Measurements from ENCODE around the gene TBC1D1. TPM values are rescaled to one million over a fixed set of nuclear protein-coding genes. Genes with fewer than 3 reads are reported as not detected.

TBC1D1 gene
- total RNA-seq, 1 experiment from 2014 or later = 28.5 TPM

- DNase-seq = no peak
- no peak overlapping the region for H3K4me3 ChIP-seq (ENCODE audit: low read depth, low read length)
- BruUV-seq (replicated peaks) = no TSS peak
- Mint-ChIP-seq H3K27ac (ENCODE audit: unreplicated experiment) (no peak overlapping the region), H3K27me3 (ENCODE audit: insufficient read depth, unreplicated experiment) (no peaks in the 10 kb centered on the region), H3K4me3 (ENCODE audit: unreplicated experiment) (no peak overlapping the region), H3K36me3 (ENCODE audit: insufficient read depth, unreplicated experiment) (peaks cover 8% of the 10 kb centered on the region), H3K9me3 (ENCODE audit: unreplicated experiment) (no peaks in the 10 kb centered on the region), H3K4me1 (ENCODE audit: low read depth, unreplicated experiment) (peaks cover 20% of the 10 kb centered on the region)
- no peaks in the 10 kb centered on the region for H3K36me3 ChIP-seq (ENCODE audit: control insufficient read depth, insufficient read depth, low read length)
- ChIA-PET POLR2A (interaction anchor here (0.6 kb wide), 1 partner anchor 16 kb away, joined by 12 read pairs; no protein-coding TSS in a partner anchor), CTCF (no interaction called here)
- no peak for TF ChIP-seq CTCF (IDR thresholded peaks at IDR 0.05; ENCODE audit: insufficient read depth in 1 of 2, low read depth in 1 of 2, low read length in 1 of 2, severe bottlenecking in 1 of 2, unreplicated experiment in 1 of 2)
- intact Hi-C loops (cut with micrococcal nuclease; ENCODE audit: unreplicated experiment) = no loop called here
- no peaks in the 10 kb centered on the region for H3K27me3 ChIP-seq (replicated peaks; ENCODE audit: control insufficient read depth, insufficient read depth, low read length)
- peaks cover 9% of the 10 kb centered on the region for H3K4me1 ChIP-seq
- no peaks in the 10 kb centered on the region for H3K9me3 ChIP-seq
Observed at GRCh38 chr4:38082021-38082420, 191.1 kb downstream of the TBC1D1 start.

- H3K36me3 ChIP-seq (ENCODE audit: control insufficient read depth, insufficient read depth, low read length) = no peaks in the 10 kb centered on the region
- no peaks in the 10 kb centered on the region for H3K27me3 ChIP-seq (replicated peaks; ENCODE audit: control insufficient read depth, insufficient read depth, low read length)
- Mint-ChIP-seq H3K27ac (ENCODE audit: unreplicated experiment) (peak overlapping the region; percentile 14), H3K9me3 (ENCODE audit: unreplicated experiment) (no peaks in the 10 kb centered on the region), H3K36me3 (ENCODE audit: insufficient read depth, unreplicated experiment) (peaks cover 8% of the 10 kb centered on the region), H3K4me3 (ENCODE audit: unreplicated experiment) (no peak overlapping the region), H3K4me1 (ENCODE audit: low read depth, unreplicated experiment) (peaks cover 20% of the 10 kb centered on the region), H3K27me3 (ENCODE audit: insufficient read depth, unreplicated experiment) (no peaks in the 10 kb centered on the region)
- H3K9me3 ChIP-seq = no peaks in the 10 kb centered on the region
- H3K4me3 ChIP-seq (ENCODE audit: low read depth, low read length) = no peak overlapping the region
- H3K4me1 ChIP-seq = peaks cover 9% of the 10 kb centered on the region
- intact Hi-C loops (cut with micrococcal nuclease; ENCODE audit: unreplicated experiment) = no loop called here
- DNase-seq = no peak
- CTCF ChIA-PET = no interaction called here
- POLR2A ChIA-PET = interaction anchor here (0.6 kb wide), 1 partner anchor 17 kb away, joined by 12 read pairs; no protein-coding TSS in a partner anchor
- TF ChIP-seq CTCF (IDR thresholded peaks at IDR 0.05; ENCODE audit: insufficient read depth in 1 of 2, low read depth in 1 of 2, low read length in 1 of 2, severe bottlenecking in 1 of 2, unreplicated experiment in 1 of 2) = no peak
- no TSS peak for BruUV-seq (replicated peaks)
Observed at GRCh38 chr4:38082424-38083385, 191.8 kb downstream of the TBC1D1 start.

GRCh38 chr4:38084877-38085711 is 194.2 kb downstream of the TBC1D1 start:
- POLR2A ChIA-PET = no interaction called here
- CTCF ChIA-PET = no interaction called here
- H3K4me1 Mint-ChIP-seq (ENCODE audit: low read depth, unreplicated experiment) = peaks cover 8% of the 10 kb centered on the region

More at GRCh38 chr4:38084877-38085711, 194.2 kb downstream of the TBC1D1 start:
- intact Hi-C loops (cut with micrococcal nuclease; ENCODE audit: unreplicated experiment) = no loop called here
- H3K27me3 ChIP-seq (replicated peaks; ENCODE audit: control insufficient read depth, insufficient read depth, low read length) = no peaks in the 10 kb centered on the region
- Mint-ChIP-seq H3K36me3 (ENCODE audit: insufficient read depth, unreplicated experiment) (no peaks in the 10 kb centered on the region), H3K4me3 (ENCODE audit: unreplicated experiment) (no peak overlapping the region), H3K27me3 (ENCODE audit: insufficient read depth, unreplicated experiment) (no peaks in the 10 kb centered on the region), H3K27ac (ENCODE audit: unreplicated experiment) (no peak overlapping the region), H3K9me3 (ENCODE audit: unreplicated experiment) (no peaks in the 10 kb centered on the region)
- no peaks in the 10 kb centered on the region for H3K9me3 ChIP-seq
- no peak for DNase-seq
- no peak for TF ChIP-seq CTCF (IDR thresholded peaks at IDR 0.05; ENCODE audit: insufficient read depth in 1 of 2, low read depth in 1 of 2, low read length in 1 of 2, severe bottlenecking in 1 of 2, unreplicated experiment in 1 of 2)
- no TSS peak for BruUV-seq (replicated peaks)
- H3K36me3 ChIP-seq (ENCODE audit: control insufficient read depth, insufficient read depth, low read length) = no peaks in the 10 kb centered on the region
- H3K4me3 ChIP-seq (ENCODE audit: low read depth, low read length) = no peak overlapping the region
- no peaks in the 10 kb centered on the region for H3K4me1 ChIP-seq

Data from Caco-2 (cell line).